ENCODE measurements around the gene MRPL30. TPM values are rescaled to one million over a fixed set of nuclear protein-coding genes. Genes with fewer than 3 reads are reported as not detected.

The MRPL30 gene
- total RNA-seq, result 36.6 and 40.8 TPM in 2 replicates

DNA sequence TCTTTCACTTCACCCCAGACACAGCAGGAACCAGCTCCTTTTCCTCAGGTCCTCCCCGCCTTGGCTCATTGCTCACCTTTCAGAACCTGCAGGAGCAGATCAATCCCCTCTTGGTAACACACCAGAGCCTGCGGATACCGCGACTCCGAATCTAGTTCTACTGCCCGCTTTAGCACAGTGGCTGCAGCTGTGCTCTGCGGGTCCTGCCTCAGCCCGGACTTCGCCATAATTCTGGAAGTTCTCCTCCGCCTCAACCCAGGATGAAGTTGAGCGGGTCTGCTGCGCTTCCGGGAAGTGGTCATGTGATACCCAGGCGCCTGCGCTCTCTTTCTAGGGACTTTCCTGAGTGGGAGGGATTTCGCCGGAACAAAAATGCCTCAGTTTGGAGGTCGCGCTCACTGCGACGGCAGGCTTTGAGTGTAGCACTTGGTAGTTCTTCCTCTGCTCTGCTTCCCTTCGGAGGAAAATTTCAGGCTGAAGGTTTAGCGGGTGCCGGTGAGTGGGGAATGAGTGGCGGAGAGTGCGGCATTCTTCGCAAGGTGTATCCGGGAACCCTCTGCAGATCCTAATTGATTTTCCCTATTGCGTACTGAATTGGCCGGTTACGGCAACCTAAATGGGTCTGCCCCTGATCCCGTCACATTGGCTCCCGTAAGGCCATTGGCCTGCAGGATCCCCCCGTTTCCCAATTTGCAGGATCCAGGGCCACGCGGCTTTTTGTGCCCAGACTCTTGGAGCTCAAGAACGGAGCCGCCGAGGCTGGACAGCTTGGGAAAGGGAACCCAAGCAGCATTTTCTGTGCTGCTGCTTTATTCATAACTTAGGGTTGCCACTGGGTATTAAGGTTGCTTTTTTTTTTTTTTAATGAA, at the start of gene MRPL30, which contains the start of gene MITD1:
TSS of gene MRPL30 (plus strand) at position 430 of the 869 bp plus-strand sequence. CDS start 5,020 bp downstream, outside the sequence.
TSS of gene MITD1 (minus strand) at position 304 of the 869 bp plus-strand sequence. CDS start at position 227, 77 bp downstream.

GRCh38 chr2:99141110-99142108, 39.6 kb upstream of the MRPL30 start, which contains the start of gene C2orf15:
TSS of gene C2orf15 (plus strand) at chr2:99141707. CDS start at chr2:99150559, 8,852 bp downstream.

GRCh38 chr2:99154643-99155536, 26.1 kb upstream of the MRPL30 start, which contains the start of the genes LIPT1 and TSGA10:
TSS of gene LIPT1 (plus strand) at chr2:99154967. CDS start at chr2:99161958, 6,991 bp downstream.
TSS of gene TSGA10 (minus strand) at chr2:99154942. CDS start at chr2:99109439, 45,503 bp downstream.

Small RNA genes within 50 kb of the gene (small RNA-seq; reads per million reads assigned to genes)
- gene AC092587.1, result not detected

Other genes starting within 250 kb of the MRPL30 start
- gene CRACDL, start 245.0 kb upstream of the MRPL30 start, total RNA-seq, result under 0.01 and 0.11 TPM in 2 replicates
- gene C2orf15, start 39.5 kb upstream of the MRPL30 start, total RNA-seq, result 0.11 and 0.13 TPM in 2 replicates
- gene TSGA10, start 26.2 kb upstream of the MRPL30 start, total RNA-seq, result 4.3 and 6.9 TPM in 2 replicates
- gene LIPT1, start 26.2 kb upstream of the MRPL30 start, total RNA-seq, result 8.6 and 10.8 TPM in 2 replicates
- 24.1 and 25.1 TPM in 2 replicates for gene MITD1, start 126 bp upstream of the MRPL30 start, total RNA-seq
- gene LYG2, start 74.5 kb downstream of the MRPL30 start, total RNA-seq, result not detected in 2 replicates
- 0.13 and 0.32 TPM in 2 replicates for gene LYG1, start 120.0 kb downstream of the MRPL30 start, total RNA-seq
- 81.9 and 94.6 TPM in 2 replicates for gene TXNDC9, start 155.1 kb downstream of the MRPL30 start, total RNA-seq
- gene EIF5B, start 156.2 kb downstream of the MRPL30 start, total RNA-seq, result 15.7 and 23.7 TPM in 2 replicates